ENCODE results near the gene ZNF442. TPM values are rescaled to one million over a fixed set of nuclear protein-coding genes. Genes with fewer than 3 reads are reported as not detected.

The ZNF442 gene
- total and polyA plus RNA-seq, 2 experiments from 2014 or later, result 1.2 to 3.6 TPM

GRCh38 chr19:12364391-12365235 is 870 bp downstream of the ZNF442 start:
- Mint-ChIP-seq H3K9me3 (peaks cover 86% of the 10 kb centered on the region), H3K36me3 (ENCODE audit: low read depth) (peaks cover 43% of the 10 kb centered on the region), H3K4me1 (peaks cover 3% of the 10 kb centered on the region; the same call in 2 of the 3 replicates), H3K27me3 (ENCODE audit: insufficient read depth, low read depth, poor library complexity) (peaks cover 14% of the 10 kb centered on the region), H3K27ac (no peak overlapping the region), H3K4me3 (peak overlapping the region; percentile 89)
- H3K4me3 ChIP-seq, result peak overlapping the region; percentile 54
- no peaks in the 10 kb centered on the region for H4K20me1 ChIP-seq (replicated peaks; ENCODE audit: insufficient read depth)
- 0 out of 2 replicates have a peak, but pooled peaks cover 5% of the 10 kb centered on the region for H3K9me2 ChIP-seq (ENCODE audit: insufficient read depth)
- H3K27ac ChIP-seq (ENCODE audit: low read depth), result no peak overlapping the region
- ATAC-seq, result no peak
- peaks cover 9% of the 10 kb centered on the region; the same call in 1 of the 2 replicates for H3K4me1 ChIP-seq (ENCODE audit: insufficient read depth)
- peak overlapping the region; percentile 93 for H3K4me2 ChIP-seq
- peaks cover 13% of the 10 kb centered on the region for H3K27me3 ChIP-seq (ENCODE audit: insufficient read depth)
- H2AFZ ChIP-seq, result peak overlapping the region; percentile 35
- TF ChIP-seq ZNF462 (CRISPR knock-in tag; IDR thresholded peaks at IDR 0.05) (no peak), ZNF331 (CRISPR knock-in tag; IDR thresholded peaks at IDR 0.05; ENCODE audit: low read depth) (no peak), CTCF (conservative IDR thresholded peaks at IDR 0.05; ENCODE audit: low read depth in 2 of 2) (no peak), NANOG (IDR thresholded peaks at IDR 0.05; ENCODE audit: borderline replicate concordance) (no peak), POLR2AphosphoS5 (IDR thresholded peaks at IDR 0.05; ENCODE audit: low read depth) (no peak), ETS1 (IDR thresholded peaks at IDR 0.05) (no peak), JUNB (IDR thresholded peaks at IDR 0.05; ENCODE audit: unreplicated experiment) (no peak), EZH2 (IDR thresholded peaks at IDR 0.05; ENCODE audit: low read depth, unreplicated experiment) (no peak), EZH2phosphoT487 (IDR thresholded peaks at IDR 0.05; ENCODE audit: unreplicated experiment) (no peak), STAT1 (IDR thresholded peaks at IDR 0.05; ENCODE audit: unreplicated experiment) (no peak), ZNF114 (CRISPR knock-in tag; IDR thresholded peaks at IDR 0.05) (no peak), REST (IDR thresholded peaks at IDR 0.05; ENCODE audit: unreplicated experiment) (no peak), CREB1 (CRISPR knock-in tag; IDR thresholded peaks at IDR 0.05; ENCODE audit: low read depth) (no peak)
- H3F3A ChIP-seq (replicated peaks; ENCODE audit: low read depth), result 0 out of 2 replicates have a peak, but pooled peaks cover 3% of the 10 kb centered on the region
- H3K36me3 ChIP-seq (ENCODE audit: insufficient read depth), result no peaks in the 10 kb centered on the region
- no peaks in the 10 kb centered on the region for H3K79me2 ChIP-seq (replicated peaks; ENCODE audit: insufficient read depth)
- peak; percentile 30 for DNase-seq (ENCODE audit: low spot score)
